Ishikawa (cell line): ENCODE data around the gene OR10K1.

ENCODE experiments used
- CEBPB ChIP-seq: IDR thresholded peaks from 2 replicates; pipeline ENCODE4 v1.6.1; 2012
- CREB1 ChIP-seq: IDR thresholded peaks from 2 replicates; pipeline ENCODE4 v1.6.1; 2012; ENCODE audit warnings: low read depth
- EGR1 ChIP-seq: IDR thresholded peaks from 2 replicates; pipeline ENCODE4 v1.6.1; 2012
- EP300 ChIP-seq: IDR thresholded peaks from 2 replicates; pipeline ENCODE4 v1.6.1; 2012; ENCODE audit warnings: borderline replicate concordance
- FOXM1 ChIP-seq: IDR thresholded peaks from 2 replicates; pipeline ENCODE4 v1.6.1; 2012; ENCODE audit warnings: low read depth, borderline replicate concordance
- MAX ChIP-seq: IDR thresholded peaks from 2 replicates; pipeline ENCODE4 v1.6.1; 2012
- NFIC ChIP-seq: IDR thresholded peaks from 2 replicates; pipeline ENCODE4 v1.6.1; 2012
- RAD21 ChIP-seq: IDR thresholded peaks from 2 replicates; pipeline ENCODE4 v1.6.1; 2012; ENCODE audit warnings: low read depth
- REST ChIP-seq: IDR thresholded peaks from 2 replicates; pipeline ENCODE4 v1.6.1; 2012; ENCODE audit warnings: low read depth, mild to moderate bottlenecking
- TAF1 ChIP-seq: IDR thresholded peaks from 2 replicates; pipeline ENCODE4 v1.6.1; 2012; ENCODE audit warnings: low read depth, mild to moderate bottlenecking
- TCF12 ChIP-seq: IDR thresholded peaks from 2 replicates; pipeline ENCODE4 v1.6.1; 2012; ENCODE audit warnings: low read depth
- TEAD4 ChIP-seq: IDR thresholded peaks from 2 replicates; pipeline ENCODE4 v1.6.1; 2012
- USF1 ChIP-seq: IDR thresholded peaks from 2 replicates; pipeline ENCODE4 v1.6.1; 2012
- YY1 ChIP-seq: IDR thresholded peaks from 2 replicates; pipeline ENCODE4 v1.6.1; 2012; ENCODE audit warnings: low read depth
- ZBTB7A ChIP-seq: IDR thresholded peaks from 2 replicates; pipeline ENCODE4 v1.6.1; 2012; ENCODE audit warnings: low read depth

The OR10K1 gene

GRCh38 chr1:158461534-158461933 lies at the start of gene OR10K1:
Gene OR10K1, plus strand, starts transcription at chr1:158461834. Its CDS starts 3,728 bp downstream, at chr1:158465562.
- no peak for TF ChIP-seq TEAD4

GRCh38 chr1:158414651-158415345 lies 46.8 kb upstream of the OR10K1 start:
- TF ChIP-seq EGR1, result no peak

GRCh38 chr1:158417586-158417985 lies 44.0 kb upstream of the OR10K1 start:
- TF ChIP-seq TAF1 (no peak), USF1 (no peak), MAX (no peak), CREB1 (no peak), TCF12 (no peak), CEBPB (no peak), REST (no peak), YY1 (no peak), TEAD4 (no peak), NFIC (no peak)

- TF ChIP-seq EP300 (no peak), CEBPB (no peak), TCF12 (no peak), TAF1 (no peak), YY1 (no peak), RAD21 (no peak), CREB1 (no peak), ZBTB7A (no peak), REST (no peak), EGR1 (no peak), USF1 (no peak), MAX (no peak), TEAD4 (no peak), NFIC (no peak), FOXM1 (no peak)
Measured at GRCh38 chr1:158422212-158422611, 39.4 kb upstream of the OR10K1 start.

- no peak for TF ChIP-seq MAX
- no peak for TF ChIP-seq EP300
- no peak for TF ChIP-seq EGR1
- TF ChIP-seq ZBTB7A, result no peak
- no peak for TF ChIP-seq CEBPB
- TF ChIP-seq REST, result no peak
- no peak for TF ChIP-seq TAF1
- no peak for TF ChIP-seq TEAD4
- no peak for TF ChIP-seq YY1
- TF ChIP-seq NFIC, result no peak
- TF ChIP-seq CREB1, result no peak
- no peak for TF ChIP-seq RAD21
- no peak for TF ChIP-seq FOXM1
Measured at GRCh38 chr1:158425027-158425426, 36.6 kb upstream of the OR10K1 start.
